HG03457 (cell line): Measurements from ENCODE around the gene CTU2.

Experiments used
- ATAC-seq: cut with Tn5 transposase; IDR thresholded peaks from one replicate; pipeline ENCODE4 v1.9.1; 2021; ENCODE audit warnings: moderate number of reproducible peaks; ENCODE audit not compliant: unreplicated experiment

CTU2 gene

DNA sequence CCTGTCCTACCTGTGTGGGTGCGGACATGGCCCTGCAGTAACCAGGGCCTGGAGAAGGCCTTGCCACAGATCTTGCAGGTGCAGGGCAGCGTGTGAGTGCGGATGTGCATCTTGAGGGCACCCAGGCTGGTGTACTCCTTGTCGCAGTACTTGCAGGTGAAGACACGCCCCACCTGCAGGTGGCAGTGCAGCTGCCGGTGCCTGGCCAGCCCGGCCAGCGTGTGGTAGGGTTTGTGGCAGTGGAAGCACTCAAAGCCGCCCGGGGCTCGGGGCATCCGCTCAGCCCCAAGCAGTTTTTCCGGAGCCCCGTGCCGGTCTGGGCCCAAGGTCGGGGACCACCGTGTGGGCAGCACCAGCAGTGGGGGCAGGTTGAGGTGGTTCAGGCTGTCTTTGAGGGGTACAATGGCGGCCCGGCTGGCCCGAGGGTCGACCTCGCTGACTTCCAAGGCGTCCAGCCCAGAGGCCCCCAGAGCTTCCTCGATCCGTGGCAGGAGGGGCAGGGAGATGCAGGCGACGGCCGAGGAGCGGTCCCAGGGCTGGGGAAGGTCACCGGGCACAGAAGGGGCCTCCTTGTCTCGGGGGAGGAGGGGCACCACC is 25.1 kb upstream of the CTU2 start:
- ATAC-seq: no peak

DNA sequence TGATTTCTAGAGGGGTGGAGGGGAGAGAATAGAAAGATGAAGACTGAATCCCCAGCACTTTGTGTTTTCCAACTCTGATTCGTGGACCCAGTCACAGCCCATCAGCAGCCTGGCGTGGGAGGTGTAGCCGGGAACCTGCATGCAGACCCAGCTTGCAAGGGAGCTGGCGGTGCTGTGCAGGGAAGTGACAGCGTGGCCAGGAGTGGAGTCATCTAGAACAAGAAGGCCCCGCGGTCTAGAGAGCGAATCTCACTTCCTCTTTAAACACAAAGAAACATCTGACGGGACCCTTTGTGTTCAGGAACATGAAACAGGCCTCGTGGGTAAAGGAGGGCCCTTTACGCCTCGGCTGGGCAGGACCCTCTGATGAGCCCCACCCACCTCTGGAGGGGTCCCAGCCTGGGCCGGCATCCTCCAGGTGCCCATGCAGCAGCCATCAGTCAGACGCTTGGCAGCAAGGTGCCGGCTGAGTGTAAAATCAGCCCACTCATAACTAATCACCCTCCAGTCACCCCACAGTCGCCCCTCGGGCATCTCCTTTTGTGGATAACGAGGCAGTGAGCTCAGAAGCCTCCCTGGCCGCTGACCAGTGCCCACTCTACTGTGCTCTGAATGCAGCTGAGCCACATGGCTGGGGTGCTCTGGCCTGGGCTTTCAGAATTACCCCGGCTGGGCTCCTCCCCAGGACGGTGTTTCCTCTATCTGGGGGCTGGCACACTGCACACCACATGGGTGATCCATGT is 24.4 kb upstream of the CTU2 start:
- peak; percentile 49 for ATAC-seq

DNA sequence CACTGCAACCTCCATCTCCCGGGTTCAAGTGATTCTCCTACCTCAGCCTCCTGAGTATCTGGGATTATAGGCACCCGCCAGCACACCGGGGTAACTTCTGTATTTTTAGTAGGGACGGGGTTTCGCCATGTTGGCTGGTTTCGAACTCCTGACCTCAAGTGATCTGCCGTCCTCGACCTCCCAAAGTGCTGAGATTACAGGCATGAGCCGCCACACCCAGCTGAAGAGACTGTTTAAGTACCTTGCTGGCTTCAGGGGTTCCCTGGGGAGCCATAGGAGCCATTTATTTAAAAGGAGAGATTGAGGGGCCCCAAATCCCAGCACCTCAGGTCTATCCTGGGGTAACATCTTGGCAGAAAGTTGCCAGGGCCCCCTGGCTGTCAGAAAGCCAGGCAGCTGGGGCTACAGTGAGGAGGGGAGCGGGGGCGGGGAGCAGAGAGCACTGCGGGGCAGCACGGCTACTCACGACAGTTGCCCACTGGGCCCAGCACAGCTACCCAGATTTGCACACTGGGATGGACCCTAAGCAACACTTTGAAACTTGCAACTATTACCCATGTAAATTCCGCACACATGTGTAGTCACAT is 21.6 kb upstream of the CTU2 start:
- no peak for ATAC-seq

DNA sequence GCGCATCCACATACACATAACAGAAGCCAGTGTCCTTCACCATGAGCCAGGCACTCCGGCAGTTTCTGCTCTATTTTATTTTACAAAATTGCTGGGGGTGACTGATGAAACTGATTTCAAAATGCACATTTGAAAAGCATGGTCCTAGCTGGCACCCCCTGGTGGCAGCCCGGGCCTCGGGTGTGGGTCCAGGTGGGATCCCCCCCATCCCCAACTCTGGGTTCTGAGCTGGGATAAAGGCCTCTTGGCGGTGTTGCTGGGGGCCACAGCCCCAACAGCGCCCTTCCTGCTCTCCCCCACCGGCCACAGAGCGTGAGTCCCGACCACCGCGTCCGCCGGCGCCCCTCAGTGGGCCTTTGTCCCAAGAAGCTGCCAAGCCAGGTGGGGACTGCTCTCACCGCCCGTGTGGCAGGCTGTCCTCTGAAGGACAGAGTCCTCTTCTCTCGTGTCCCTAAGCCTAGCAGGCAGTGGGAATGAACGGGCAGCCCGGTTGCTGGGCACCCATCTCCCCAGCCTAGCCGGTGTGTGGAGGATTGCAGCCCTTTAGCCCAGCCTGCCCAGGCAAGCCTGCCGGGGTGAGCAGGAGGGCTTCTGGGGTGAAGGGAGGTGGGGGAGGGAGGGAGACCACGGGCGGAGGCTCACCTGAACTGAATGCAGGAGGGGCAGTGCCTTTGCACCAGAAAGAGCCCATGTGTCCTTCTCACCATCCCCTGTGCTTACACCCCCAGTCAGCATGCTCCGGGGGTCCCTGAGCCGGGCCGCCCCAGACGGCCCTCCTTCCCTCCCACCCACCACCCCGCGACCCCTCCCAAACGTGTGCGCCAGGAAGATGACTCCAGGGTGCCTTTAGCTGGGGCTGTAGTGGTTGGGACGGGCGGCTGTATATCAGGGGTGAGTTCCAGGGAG is 20.9 kb upstream of the CTU2 start:
- ATAC-seq: no peak

DNA sequence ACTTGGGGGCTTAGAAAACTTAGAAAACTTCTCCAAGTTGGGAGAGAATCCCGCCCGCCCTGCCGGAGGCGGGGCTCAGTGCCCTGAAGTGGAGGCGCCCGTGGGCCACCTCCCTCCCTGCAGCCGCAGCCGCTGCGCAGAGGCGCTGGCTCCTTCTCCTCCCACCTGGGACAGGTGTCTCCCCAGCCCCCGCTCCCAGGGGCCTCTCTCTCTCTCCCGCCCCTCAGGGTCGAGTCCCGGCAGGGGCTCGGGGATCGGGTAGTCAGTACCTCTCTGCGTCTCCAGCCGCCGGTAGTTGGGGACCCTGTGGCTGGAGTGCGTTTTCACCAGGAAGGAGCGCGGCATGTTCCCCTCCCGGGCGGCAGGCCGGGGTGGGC is 20.3 kb upstream of the CTU2 start:
- ATAC-seq: peak; percentile 5

DNA sequence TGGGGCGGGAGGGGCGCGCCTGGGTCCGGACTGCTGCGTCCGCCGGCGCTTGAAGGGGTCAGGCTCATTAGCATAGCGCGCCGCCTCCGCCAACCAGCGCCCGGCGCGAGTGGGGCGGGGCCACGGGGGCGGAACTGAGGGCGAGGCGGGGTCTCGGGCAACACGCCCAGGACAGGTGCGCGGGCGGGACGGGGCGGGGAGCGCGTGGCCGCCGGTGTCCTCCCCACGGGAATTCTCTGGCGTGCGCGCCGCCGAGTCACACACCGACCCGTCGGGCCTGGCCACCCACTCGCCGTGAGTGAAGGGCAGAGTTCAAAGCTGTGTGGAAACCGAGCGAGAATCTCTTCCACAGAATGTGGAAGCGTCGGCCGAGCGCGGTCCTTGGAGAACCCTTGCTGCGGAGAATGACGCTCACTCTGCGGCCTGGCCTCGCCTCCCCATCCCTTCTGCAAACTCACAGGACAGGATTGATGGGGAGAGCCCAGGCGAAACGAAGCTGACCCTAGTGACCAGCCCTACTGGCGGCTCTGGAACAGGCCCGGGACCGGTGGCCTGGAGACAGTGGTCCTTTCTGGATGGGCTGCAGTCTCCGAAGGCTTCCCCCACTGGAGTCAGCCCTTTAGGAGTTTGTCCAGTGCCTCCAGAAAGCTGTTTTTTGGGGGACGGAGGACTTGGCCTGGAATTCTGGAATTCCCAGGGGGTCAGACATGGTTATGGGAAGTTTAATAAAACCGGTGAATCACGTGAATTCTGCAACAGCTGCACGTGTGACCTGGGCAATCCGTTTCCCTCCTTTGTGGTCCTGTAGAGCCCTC is 19.7 kb upstream of the CTU2 start, which contains the start of gene SNAI3:
TSS of gene SNAI3 (minus strand) at position 69 of the 815 bp plus-strand sequence. CDS start 101 bp downstream, outside the sequence.
- ATAC-seq: peak; percentile 63

DNA sequence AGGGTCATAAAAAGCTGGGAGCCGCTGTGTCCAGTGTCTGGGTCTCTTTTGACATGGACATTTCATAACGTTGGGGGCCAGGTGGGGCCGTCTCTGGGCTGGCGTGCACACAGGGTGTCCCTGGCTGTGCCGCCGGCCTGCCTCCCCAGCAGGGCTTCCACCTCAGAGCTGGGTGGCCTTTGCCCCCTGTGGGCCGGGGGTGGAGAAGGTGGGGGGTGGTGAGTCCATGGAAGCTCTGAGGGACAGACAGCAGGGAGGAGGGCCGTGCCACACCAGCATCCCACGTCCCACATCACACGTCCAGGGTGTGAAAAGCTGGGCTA is 19.1 kb upstream of the CTU2 start:
- no peak for ATAC-seq

DNA sequence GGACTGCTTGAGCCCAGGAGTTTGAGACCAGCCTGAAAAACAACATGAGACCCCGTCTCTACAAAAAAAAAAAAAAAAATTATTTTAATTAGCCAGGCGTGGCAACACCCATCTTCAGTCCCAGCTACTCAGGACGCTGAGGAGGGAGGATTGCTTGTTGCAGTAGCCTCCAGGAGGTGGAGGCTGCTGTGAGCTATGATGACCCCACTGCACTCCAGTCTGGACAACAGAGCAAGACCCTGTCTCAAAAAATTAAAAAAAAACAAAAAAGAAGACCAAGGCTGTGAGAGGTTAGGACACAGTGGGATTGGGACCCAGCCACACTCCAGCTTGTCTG is 18.7 kb upstream of the CTU2 start:
- no peak for ATAC-seq

DNA sequence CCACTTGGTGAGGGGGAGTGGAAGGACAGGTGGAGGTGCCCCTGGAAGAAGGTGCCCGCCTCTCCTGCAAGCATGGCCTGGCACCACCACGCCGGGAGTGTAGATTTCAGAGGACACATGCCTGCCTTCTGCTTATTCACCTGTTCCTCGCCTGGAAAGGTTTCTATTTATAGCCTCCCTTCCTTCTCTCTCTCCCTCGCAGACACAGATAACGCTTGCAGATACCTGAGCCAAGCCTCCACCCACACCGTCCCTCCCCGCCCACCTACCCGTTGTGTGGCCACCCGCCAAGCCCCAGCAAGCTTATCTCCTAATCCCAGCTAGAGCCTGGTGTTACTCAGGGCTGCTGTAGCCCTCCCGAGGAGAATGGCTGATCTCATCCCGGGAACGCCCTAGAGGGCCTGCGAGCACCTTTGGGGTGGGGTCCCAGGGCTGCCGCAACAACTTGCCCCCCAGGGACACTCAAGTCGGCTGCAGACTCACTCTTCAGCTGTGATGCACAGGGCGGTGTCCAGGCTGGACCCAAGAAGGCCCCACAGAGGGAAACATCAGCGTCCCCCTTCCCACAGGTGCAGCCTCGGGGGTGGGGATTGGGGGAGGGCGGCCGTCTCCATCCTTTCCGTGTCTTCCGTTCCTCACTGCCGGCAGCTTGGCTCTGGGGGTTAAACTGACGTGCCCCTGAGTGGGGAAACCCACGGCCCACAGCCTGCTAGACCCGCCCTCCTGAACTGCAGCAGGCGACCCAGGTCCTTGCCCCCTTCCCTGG is 18.1 kb upstream of the CTU2 start:
- no peak for ATAC-seq

DNA sequence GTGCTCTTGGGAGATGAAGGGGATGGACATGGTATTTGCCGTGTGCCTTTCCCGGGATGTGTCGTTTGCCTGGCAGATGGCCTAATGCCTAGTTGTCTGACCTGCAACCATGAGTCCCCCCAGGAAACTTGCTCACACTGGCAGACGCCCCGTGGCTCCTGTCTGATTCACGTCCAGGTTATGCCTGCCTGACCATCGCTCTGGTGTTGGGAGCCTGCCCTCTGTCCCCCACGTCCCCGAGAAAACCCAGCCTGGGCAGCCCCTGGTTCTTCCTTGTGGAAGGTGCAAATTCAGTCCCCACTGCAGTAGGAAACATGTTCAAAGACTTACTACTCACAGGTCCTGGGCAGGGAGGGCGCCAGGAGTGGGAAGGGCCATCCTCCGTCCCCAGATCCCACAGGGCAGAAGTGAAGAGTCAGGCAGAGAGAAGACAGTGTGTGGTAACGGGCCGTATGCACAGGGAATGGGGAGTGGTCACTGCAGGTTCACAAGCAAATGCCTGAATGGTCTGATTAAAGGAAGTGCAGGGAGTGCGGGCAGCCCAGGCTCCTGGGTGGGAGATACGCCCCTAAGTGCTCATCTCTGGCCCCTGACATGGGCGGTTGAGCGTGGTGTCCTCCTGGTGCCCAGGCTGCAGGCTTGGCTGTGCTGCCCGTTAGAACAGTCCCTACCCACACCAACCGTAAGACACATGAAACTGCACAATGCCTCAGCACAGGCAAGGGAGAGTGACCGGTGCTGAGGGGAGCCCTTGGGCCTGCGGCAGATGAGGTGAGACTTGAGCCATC is 15.8 kb upstream of the CTU2 start:
- ATAC-seq: no peak

DNA sequence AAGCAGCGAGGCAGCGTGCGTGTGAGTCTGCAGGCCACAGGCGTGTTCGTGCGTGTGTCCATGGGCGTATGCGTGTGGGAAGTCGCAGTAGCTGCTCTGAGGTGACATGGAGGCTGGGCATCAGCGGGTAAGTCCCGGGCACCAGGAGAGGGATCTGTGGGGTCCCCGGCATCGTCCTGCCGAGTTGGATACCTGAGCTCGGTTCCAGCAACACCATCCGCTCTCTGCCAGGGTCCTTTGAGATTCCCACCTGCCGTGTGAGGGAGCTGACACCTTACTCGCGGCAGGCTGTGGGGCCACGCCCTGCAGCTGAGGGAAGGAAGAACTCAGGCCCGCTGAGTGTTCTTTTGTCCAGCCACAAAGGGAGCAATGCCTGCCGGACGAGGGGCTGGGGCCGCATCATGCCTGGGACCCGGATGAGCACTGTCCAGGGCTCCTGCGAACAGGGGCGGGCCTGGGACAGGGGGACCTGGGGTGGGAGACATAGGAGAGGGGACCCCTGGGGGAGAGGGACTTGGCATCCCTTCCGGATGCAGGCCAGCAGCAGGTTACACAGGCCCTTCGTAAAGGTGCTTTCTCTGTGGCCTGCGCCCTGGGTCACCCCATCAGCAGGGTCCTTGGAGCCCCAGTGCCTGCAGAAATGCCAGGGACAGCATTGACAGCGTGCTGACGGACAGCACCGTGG is 15.0 kb upstream of the CTU2 start:
- ATAC-seq: no peak

DNA sequence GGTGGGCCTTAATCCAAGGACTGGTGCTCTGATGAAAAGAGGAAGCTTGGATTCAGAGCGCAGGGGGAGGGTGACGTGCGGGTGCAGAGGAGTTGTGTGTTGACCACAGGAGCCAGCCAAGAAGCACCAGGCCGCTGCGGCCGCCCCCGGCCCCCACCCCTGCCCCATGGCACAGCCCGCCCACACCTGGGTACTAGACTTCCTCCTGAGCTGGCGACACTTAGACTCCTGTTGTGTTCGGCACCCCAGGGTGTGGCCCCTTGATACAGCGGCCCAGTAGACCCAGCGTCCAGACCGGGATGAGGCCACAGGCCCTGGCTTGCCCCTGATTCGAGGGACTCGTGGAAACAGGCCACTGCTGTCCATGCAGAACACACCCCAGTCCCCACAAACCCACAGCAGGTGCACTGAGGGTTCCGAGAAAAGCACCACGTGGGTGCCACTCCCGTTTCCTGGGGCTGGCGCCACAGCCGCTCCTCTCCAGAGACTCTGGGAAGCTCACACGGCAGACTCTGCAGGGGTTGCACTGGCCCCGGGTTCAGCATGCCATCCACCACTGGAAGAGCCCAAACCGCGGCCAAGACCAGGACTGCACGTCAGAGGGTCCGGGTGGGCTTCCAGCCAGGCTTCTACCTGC is 14.3 kb upstream of the CTU2 start:
- ATAC-seq: no peak

DNA sequence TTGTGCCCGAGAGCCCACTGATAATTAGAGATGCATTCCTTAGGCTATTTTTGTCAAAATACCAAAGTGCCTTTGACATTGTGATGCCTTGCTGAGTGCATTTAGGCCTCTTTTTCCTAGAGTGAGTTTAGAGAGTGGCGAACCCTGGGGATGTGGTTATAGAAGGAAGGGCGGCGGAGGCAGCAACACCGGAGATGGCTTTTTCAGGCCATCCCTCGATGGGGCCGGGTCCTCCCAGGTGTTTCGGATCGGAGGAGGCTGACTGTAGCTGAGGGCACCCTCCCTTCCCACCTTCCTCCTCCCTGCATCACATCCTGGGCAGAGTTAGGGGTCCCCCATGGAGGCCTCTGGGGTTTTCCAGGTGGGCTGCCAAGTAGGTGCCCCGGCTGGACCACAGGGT is 13.4 kb upstream of the CTU2 start:
- no peak for ATAC-seq

DNA sequence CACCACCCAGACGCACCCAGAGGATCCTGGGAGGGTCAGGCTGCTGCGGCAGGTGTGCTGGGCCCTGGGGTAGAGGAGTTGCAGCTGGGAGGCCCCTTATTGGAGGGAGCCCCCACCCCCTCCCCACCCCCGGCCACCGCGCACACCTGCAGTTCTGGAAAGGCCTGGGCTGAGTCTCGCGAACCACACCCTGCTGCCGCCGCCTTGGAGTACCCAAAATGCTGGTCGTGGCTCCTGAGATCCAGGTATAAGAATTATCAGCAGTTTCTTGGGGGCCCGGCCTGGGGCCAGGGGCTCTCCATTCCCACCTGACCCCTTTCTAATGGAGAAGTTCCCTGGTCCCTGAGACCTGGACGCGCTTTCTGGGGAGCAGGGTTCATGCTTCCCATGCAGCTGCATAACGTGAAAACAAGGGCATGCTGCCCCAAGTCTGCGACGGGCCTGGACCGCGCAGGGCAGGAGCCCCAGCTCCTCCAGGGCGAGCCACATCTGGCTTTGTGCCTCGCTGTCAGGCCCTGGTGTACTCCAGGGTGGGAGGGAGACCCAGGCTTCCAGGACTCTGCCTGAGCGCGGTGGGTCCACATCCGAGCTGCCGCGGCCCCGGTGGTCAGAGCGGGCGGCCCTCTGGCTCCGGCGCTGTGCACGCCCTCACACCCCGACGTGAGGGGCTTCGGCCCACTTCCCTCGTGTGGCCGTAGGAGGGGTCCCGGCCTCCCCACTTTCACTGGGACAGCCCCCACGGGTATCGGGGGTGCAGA is 12.7 kb upstream of the CTU2 start:
- no peak for ATAC-seq

DNA sequence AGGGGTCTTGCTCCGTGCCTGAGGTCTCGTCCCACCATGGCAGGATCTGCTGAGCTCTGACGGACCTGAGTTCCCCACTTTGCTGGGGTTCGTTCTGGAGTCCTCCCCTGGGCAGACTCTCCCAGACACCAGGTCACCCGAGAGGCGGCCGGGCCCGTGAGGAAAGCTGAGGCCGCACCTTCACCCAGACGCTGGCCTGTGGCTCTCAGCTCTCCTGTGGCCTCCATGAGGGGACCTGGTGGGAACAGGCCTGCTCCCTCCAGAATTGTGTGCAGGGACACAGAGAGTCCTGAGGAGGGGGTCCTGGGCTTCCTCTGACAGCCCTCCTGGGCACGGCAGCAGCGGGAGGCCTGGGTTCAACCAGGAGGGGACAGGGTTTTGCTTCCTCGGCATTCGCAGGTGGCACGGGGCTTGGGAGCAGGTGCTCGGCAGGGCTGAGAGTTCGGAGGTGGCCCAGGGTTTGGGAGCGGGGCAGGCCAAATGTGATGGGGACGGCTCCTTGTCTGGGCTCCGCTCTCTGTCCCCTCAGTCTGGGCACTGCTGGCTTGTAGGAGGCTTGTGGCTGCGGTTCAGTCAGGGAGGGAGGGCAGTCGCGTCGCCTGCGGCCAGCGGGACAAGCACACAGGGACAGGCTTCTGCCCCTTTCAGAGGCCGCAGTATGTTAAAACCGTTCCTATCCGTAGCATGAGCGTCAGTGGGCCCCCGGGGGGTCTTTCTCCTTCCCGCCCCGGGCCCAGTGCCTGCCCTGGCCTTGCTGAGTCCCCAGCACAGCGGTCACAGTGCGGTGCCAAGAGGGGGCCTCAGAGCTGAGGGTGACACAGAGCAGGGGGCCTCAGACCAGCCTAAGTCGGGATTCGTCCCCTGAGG is 11.8 kb upstream of the CTU2 start:
- ATAC-seq: no peak

DNA sequence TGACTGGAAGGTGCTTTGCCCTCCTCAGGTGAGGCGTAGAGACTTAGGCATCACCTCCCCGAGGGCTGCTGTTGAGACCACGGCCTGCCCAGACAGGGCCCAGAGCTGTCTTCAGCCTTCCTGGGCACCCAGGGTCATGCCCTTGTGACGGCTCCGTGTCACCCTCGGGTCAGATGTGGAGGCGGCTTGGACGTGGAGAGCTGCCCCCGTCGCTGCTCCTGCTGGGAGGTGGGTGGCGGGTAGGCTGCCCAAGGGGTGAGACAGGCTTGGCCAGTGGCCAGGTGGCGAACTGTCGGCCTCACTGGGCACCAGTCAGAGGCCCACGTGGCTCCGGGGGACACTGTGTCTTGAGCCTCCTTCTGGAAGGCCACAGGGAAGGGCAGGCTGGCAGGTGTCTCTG is 11.1 kb upstream of the CTU2 start:
- ATAC-seq: no peak

DNA sequence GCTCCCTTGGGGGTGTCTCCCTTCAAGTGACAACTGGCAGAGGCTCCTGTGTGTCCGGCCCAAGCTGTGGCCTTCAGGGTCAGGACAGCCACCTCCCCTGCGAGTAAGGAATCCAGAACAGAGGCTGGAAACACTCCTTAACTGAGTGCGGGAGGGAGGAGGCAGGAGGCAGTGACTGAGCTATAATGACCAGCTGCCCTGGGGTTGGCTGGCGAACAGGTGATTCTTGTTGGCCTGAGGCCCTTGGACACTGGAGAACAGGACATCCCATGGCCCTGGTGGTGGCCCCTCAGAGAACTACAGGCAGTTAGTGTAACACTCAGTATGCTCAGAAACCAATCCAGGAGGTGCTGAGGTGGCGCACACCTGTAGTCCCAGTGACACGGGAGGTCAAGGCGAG is 10.6 kb upstream of the CTU2 start:
- no peak for ATAC-seq
